Epidermal melanocyte (primary cell): ENCODE measurements around the gene NXNL1.

Experiments used
- DNase-seq: peaks from one replicate; pipeline ENCODE4 v3.0.0; 2011; ENCODE audit warnings: low spot score; ENCODE audit not compliant: insufficient read length

The NXNL1 gene

DNA sequence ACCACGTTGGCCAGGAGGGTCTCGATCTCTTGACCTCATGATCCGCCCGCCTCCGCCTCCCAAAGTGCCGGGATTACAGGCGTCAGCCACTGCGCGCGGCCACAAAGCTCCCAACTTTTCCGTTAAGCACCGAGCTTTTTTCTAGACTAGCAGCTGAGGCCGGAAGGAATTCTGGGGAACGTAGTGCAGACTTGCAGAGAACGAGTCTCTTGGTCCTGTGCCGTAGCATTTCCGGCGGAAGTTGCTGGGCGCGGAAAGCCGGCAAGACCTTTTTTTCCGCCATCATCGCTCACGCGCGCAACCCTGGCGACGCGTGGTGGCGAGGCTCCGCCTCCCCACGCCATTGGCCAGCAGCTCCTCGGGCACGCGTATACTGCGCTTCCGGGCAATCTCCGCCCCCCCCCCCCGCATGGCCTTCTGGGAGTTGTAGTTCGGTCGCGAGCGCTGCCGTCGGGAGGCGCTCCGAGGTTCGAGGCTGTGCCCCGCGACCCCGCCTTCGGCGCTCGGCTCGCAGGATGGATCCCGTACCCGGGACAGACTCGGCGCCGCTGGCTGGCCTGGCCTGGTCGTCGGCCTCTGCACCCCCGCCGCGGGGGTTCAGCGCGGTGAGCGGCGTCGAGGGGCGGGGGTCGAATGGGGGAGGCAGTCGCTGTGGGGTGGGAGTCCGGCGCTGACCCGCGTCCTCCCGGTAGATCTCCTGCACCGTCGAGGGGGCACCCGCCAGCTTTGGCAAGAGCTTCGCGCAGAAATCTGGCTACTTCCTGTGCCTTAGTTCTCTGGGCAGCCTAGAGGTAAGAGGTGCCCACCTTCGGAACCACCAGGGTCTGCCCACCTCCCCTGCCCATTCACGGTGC, 40.9 kb downstream of the NXNL1 start, which contains the start of gene MVB12A:
MVB12A (plus strand) TSS at position 427 of the 854 bp plus-strand sequence; CDS start at position 516, 89 bp downstream.
- DNase-seq, result peak; percentile 95

DNA sequence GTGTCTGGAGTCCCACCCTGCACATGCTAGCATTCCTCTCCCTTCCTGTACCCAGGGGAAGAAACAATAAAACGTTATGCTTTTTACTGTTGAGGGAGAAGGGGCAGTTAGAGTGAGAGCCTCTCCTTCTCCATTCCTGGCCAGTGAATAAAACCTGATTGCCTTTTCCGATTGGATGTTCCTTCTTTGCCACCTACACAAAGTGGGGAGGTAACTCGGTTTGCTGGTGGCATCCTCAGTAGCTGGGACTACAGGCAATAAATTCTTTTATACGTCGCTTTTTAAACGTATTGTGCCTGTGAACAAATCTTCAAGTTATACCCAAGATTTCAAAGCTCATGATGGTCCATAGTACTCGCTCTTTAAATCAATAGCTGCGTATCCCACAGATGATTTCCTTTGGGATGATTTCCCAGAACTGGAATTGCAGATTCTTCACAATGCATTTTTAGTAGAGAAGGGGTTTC, 41.5 kb downstream of the NXNL1 start:
- DNase-seq, result no peak

DNA sequence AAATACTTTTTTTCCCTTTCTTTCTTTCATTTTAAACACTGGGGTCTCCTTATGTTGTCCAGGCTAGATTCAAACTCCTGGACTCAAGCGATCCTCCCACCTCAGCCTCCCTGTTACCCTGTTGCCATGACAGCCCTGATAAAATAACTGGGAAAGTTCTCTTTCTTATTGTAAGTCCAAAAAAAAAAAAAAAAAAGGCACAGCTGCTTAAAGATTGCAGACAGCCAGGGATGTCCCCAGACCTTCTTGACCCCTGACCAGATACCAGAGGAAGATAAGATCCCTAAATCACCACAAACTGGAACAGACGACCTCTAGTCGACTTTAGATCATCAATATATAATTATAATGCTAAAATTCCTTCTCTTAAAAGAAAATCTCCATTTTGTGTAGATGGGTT, 42.0 kb downstream of the NXNL1 start:
- DNase-seq, result no peak

DNA sequence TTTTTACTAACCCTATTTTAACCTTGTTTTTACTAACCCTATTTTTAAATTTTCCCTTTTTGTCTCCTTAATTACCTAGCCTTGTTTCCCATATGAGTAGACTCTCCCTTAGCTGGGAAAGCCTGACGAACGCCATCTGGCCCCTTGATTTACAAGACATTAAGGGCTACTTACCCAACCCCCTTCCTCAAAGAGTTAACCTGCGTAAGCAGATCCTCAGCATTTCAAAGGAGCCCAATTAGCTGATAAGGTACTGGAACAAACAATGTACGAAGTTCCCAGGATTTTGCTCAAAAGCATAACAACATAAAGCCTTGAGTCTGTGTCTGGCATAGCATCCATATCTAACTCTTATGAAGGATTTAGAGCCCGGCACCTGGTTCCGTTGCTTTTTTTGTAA, 45.6 kb downstream of the NXNL1 start:
- DNase-seq, result no peak

DNA sequence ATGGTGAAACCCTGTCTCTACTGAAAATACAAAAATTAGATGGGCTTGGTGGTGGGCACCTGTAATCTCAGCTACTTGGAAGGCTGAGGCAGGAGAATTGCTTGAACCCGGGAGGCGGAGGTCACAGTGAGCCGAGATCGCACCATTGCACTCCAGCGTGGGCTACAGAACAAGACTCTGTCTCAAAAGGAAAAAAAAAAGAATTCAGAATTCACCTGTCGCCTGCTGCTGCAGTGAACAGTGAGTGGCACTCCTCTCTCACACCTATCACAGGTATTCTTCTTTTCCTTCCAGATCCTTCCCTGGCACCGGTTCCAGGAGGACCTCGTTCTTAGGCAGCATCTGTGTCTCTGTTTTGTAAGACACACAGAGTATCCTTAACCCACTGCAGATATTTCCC, 46.6 kb downstream of the NXNL1 start:
- no peak for DNase-seq

DNA sequence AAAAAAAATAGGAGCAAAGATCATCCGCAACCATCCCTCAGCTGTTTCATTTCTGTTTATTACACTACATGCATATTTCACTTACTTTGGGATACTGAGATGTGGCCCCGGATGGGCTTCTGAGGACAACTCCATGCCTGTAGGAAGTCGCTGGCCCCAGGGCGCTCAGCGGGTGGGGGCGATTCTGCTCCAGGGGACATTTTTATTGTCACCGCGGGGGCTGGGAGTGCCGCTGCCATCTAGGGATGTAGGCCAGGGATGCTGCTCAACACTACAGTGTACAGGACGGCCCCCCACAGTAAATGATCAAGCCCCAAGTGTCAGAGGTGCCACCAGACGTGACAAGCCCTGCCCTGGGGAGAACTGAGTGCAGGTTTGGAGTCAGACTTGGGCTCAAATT, 48.9 kb downstream of the NXNL1 start:
- no peak for DNase-seq

DNA sequence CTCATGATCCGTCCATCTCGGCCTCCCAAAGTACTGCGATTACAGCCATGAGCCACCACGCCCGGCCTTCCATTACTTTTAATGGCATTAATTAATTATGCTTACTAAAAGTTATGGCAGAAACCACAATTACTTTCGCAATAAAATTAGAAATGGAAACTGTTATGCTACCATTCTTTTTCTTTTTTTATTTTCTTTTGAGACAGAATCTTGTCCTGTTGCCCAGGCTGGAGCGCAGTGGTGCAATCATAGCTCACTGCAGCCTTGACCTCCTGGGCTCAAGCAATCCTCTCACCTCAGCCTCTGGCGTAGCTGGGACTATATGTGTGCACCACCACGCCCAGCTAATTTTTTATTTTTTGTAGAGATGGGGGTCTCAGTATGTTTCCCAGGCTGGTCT, 50.7 kb downstream of the NXNL1 start:
- no peak for DNase-seq

DNA sequence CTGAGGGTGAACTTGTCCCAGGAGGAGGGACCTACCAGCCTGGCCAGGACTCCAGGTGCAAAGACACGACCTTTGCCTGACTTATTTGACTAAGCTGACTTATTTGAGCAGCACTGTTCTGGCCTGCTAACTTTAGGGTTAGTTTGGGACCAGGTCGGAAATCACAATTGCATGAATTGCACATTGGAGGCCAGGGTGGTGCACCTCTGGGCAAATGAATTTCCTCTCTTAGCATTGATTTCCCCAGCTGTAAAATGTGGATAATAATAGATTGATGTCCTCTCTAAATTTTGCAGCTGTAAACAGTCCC, 53.9 kb downstream of the NXNL1 start:
- no peak for DNase-seq

DNA sequence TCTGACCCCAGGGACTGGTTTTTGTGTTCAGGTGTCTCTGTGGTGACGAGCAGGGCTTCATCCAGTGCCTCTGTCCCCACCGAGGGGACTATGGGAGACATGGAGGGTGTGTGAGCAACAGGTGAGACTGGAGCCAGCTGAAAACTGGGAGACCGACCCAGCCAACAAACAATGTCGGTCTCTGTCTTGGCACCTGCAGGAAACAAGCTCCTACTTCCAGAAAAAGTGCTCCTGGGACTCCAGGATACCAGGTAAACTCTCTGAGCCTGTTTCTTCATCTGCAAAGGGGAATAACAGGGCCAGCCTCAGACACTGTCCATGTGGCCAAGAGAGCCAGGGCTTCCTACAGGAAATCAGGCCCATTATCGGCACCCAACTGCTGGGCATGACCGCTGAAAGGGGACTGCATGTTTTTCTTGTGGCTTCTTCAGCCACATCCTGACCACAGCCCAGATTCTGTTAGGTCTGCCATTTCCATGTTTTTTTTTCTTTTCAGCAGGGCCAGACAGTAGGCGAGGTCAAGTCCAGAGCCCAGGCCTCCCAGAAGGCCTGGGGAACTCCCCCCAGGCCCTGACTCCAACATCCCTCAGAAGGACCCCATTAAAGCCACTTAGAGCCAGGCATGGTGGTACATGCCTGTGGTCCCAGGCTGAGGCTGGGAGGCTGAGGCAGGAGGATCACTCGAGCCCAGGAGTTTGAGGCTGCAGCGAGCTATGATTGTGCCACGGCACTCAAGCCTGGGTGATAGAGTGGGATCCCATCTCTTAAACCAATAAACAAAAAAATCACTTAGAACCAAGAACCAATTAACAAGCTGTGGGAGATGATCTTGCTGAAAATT, 54.5 kb downstream of the NXNL1 start:
- no peak for DNase-seq
